Mesendoderm (in vitro differentiated cells): ENCODE measurements around the gene SOX5.
"Not testable (repeated sequence)": the region's sequence is repeated elsewhere in the genome, so short reads cannot be mapped to it uniquely, and the experiment has no call there.

Source experiments
- DNase-seq: peaks from one replicate; pipeline ENCODE4 v3.0.0; 2013
- H2AK5ac ChIP-seq: 2 replicates; pipeline ENCODE4 v1.6.1; 2013; ENCODE audit warnings: low read length, inconsistent platforms
- H2BK120ac ChIP-seq: 2 replicates; pipeline ENCODE4 v1.6.1; 2013; ENCODE audit warnings: low read depth, mild to moderate bottlenecking, low read length, moderate library complexity, mixed read lengths
- H2BK15ac ChIP-seq: replicated peaks from 2 replicates; pipeline ENCODE4 v1.6.1; 2013; ENCODE audit warnings: low read depth, mild to moderate bottlenecking, moderate library complexity
- H2BK5ac ChIP-seq: 2 replicates; pipeline ENCODE4 v1.6.1; 2013; ENCODE audit warnings: low read length, inconsistent platforms
- H3K18ac ChIP-seq: 2 replicates; pipeline ENCODE4 v1.6.1; 2013; ENCODE audit warnings: mild to moderate bottlenecking, low read length, mixed read lengths
- H3K23ac ChIP-seq: one replicate; pipeline ENCODE4 v1.6.1; 2013; ENCODE audit warnings: low read length
- H3K27ac ChIP-seq: 2 replicates; pipeline ENCODE4 v1.5.1; 2013; ENCODE audit warnings: low read depth, mild to moderate bottlenecking, inconsistent platforms, low read length, moderate library complexity
- H3K27me3 ChIP-seq: 2 replicates; pipeline ENCODE4 v1.6.1; 2013; ENCODE audit warnings: low read length, control low read depth, mild to moderate bottlenecking, inconsistent platforms; ENCODE audit not compliant: insufficient read depth, poor library complexity
- H3K36me3 ChIP-seq: 2 replicates; pipeline ENCODE4 v1.6.1; 2013; ENCODE audit warnings: low read length, inconsistent platforms; ENCODE audit not compliant: control insufficient read depth, insufficient read depth
- H3K4ac ChIP-seq: one replicate; pipeline ENCODE4 v1.6.1; 2013; ENCODE audit warnings: low read depth, mild to moderate bottlenecking, low read length, moderate library complexity
- H3K4me1 ChIP-seq: 2 replicates; pipeline ENCODE4 v1.6.1; 2013; ENCODE audit warnings: low read depth, low read length, inconsistent platforms; ENCODE audit not compliant: control insufficient read depth
- H3K4me2 ChIP-seq: 2 replicates; pipeline ENCODE4 v1.6.1; 2013; ENCODE audit warnings: low read length
- H3K4me3 ChIP-seq: 2 replicates; pipeline ENCODE4 v1.5.1; 2013; ENCODE audit warnings: mild to moderate bottlenecking, low read length
- H3K56ac ChIP-seq: one replicate; pipeline ENCODE4 v1.6.1; 2013; ENCODE audit warnings: low read length
- H3K79me1 ChIP-seq: 2 replicates; pipeline ENCODE4 v1.6.1; 2013; ENCODE audit warnings: low read length, inconsistent platforms
- H3K79me2 ChIP-seq: 2 replicates; pipeline ENCODE4 v1.6.1; 2013; ENCODE audit warnings: mild to moderate bottlenecking, low read length; ENCODE audit not compliant: control insufficient read depth, insufficient read depth
- H3K9ac ChIP-seq: 2 replicates; pipeline ENCODE4 v1.6.1; 2013; ENCODE audit warnings: low read length, inconsistent platforms
- H4K5ac ChIP-seq: one replicate; pipeline ENCODE4 v1.6.1; 2013; ENCODE audit warnings: low read length
- H4K8ac ChIP-seq: one replicate; pipeline ENCODE4 v1.6.1; 2013; ENCODE audit warnings: low read depth, mild to moderate bottlenecking, control low read depth, low read length, moderate library complexity
- WGBS: extraction: QIAGEN DNeasy Blood & Tissue Kit; methylation state at CpG from one replicate; pipeline ENCODE4 v1.1.7; 2013; ENCODE audit warnings: low lambda C conversion rate, missing lambda C conversion rate; ENCODE audit not compliant: insufficient coverage; ENCODE audit errors: extremely low coverage; 5-methylcytosine and 5-hydroxymethylcytosine counted together

The SOX5 gene

GRCh38 chr12:23510484-23510883 lies 439.0 kb downstream of the SOX5 start:
- Histone ChIP-seq H3K4me2 (no peak overlapping the region), H4K8ac (no peak overlapping the region), H2BK15ac (no peak overlapping the region), H3K18ac (peak overlapping the region; percentile 94), H3K79me2 (no peaks in the 10 kb centered on the region), H3K27me3 (no peaks in the 10 kb centered on the region), H3K79me1 (no peaks in the 10 kb centered on the region), H3K27ac (peak overlapping the region; percentile 66), H3K9ac (no peak overlapping the region), H3K23ac (no peak overlapping the region), H2BK5ac (peak overlapping the region; percentile 80), H3K56ac (peak overlapping the region; percentile 72), H3K4ac (peak overlapping the region; percentile 73), H2AK5ac (peak overlapping the region; percentile 87), H2BK120ac (peak overlapping the region; percentile 92), H3K4me1 (no peaks in the 10 kb centered on the region), H4K5ac (no peak overlapping the region), H3K36me3 (no peaks in the 10 kb centered on the region), H3K4me3 (no peak overlapping the region)
- no CpG with 5 or more reads among the region's 8 CpGs for WGBS
- DNase-seq = no peak

GRCh38 chr12:23509832-23510231 lies 439.6 kb downstream of the SOX5 start:
- H3K9ac ChIP-seq, H3K4me3 ChIP-seq, H3K4me1 ChIP-seq, H3K23ac ChIP-seq, H2BK5ac ChIP-seq, H4K5ac ChIP-seq, H2BK15ac ChIP-seq, H3K79me1 ChIP-seq, H3K27me3 ChIP-seq, H3K4me2 ChIP-seq, H3K79me2 ChIP-seq, H3K4ac ChIP-seq, H4K8ac ChIP-seq, H3K36me3 ChIP-seq, H2AK5ac ChIP-seq: not testable (repeated sequence)
- DNase-seq = peak; percentile 58
- Histone ChIP-seq H3K56ac (peak overlapping the region; percentile 62), H2BK120ac (peak overlapping the region; percentile 92), H3K27ac (peak overlapping the region; percentile 66), H3K18ac (peak overlapping the region; percentile 94)
- WGBS = no CpG with 5 or more reads among the region's 8 CpGs

DNA sequence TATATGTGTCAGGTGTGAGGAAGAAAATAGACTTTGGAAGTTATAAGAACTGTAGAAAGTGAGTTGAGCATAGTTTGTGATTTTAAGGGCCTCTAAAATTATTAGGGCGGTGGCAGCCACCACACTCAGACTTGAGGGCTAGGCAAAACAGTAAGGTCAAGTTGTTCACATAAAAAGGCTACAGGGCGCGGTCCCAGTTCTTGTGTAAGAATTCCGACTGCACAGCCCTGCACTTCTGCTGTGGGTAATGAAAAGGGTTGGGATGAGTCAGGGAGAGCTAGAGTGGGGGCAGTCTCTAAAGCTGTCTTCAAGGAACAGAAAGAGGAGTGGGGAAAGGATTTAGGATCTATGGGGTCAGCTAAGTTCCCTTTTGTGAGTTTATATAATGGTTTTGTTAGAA lies 441.7 kb downstream of the SOX5 start:
- not testable (repeated sequence) for H3K27me3 ChIP-seq, H3K79me1 ChIP-seq, H3K4me3 ChIP-seq, H3K27ac ChIP-seq, H3K79me2 ChIP-seq, H3K36me3 ChIP-seq, H3K23ac ChIP-seq, DNase-seq, H3K9ac ChIP-seq, H2AK5ac ChIP-seq, H4K5ac ChIP-seq, H2BK5ac ChIP-seq, H2BK15ac ChIP-seq, H4K8ac ChIP-seq, H3K4me2 ChIP-seq
- peak overlapping the region; percentile 18 for H3K56ac ChIP-seq
- H3K4me1 ChIP-seq = peaks cover 13% of the 10 kb centered on the region
- peak overlapping the region; percentile 39 for H3K18ac ChIP-seq
- WGBS = no CpG with 5 or more reads among the region's 4 CpGs
- peak overlapping the region; percentile 93 for H2BK120ac ChIP-seq
- H3K4ac ChIP-seq = peak overlapping the region; percentile 43

DNA sequence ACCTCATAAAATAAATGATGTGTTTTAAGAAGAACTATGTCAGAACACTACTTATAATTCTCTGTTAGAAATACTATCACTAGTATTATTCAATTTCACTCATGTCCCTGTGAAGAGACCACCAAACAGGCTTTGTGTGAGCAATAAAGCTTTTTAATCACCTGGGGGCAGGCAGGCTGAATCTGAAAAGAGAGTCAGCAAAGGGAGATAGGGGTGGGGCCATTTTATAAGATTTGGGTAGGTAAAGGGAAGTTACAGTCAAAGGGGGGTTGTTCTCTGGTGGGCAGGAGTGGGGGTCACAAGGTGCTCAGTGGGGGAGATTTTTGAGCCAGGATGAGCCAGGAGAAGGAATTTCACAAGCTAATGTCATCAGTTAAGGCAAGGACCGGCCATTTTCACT lies 443.7 kb downstream of the SOX5 start:
- not testable (repeated sequence) for H2BK120ac ChIP-seq
- H3K4ac ChIP-seq = peak overlapping the region; percentile 16
- no CpG with 5 or more reads among the region's 1 CpG for WGBS

DNA sequence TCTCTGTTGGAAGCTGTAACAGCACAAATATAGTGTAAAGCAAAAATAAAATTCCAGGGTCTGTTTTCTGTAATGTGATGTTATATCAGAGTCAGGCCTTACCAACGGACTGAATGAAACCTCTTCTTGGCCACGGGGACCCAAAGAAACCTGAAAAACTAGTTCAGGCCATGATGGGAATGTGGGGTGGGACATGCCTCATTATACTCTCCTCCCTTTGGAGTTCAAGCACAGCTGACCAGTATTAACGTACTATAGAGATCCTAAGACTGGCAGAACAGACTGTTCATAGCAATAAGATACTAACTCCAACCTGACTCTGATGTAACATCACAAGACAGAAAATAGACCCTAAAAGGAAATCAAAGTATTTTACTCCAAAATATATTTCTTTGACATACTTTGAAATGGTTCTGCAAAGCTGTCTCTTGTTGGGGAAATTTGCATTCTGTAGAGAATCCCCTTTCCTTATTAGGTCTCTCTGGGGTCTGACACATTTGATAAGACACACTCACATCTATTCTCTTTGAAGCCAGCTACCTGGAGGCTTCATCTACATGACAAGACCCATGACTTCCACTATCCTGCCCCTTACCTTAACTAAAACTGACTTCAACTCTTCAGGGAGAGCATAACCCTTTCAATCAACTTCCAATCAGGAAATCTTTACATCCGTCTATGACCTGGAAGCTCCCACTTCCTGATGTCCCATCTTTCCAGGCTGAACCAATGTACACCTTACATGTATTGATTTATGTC lies 444.6 kb downstream of the SOX5 start:
- H2AK5ac ChIP-seq = peak overlapping the region; percentile 27
- H2BK5ac ChIP-seq = peak overlapping the region; percentile 97
- H3K56ac ChIP-seq = peak overlapping the region; percentile 68
- H4K8ac ChIP-seq = no peak overlapping the region
- H3K79me1 ChIP-seq = no peaks in the 10 kb centered on the region
- H3K4ac ChIP-seq = peak overlapping the region; percentile 86
- H4K5ac ChIP-seq = peak overlapping the region; percentile 47
- H3K4me2 ChIP-seq = no peak overlapping the region
- no peak overlapping the region for H3K4me3 ChIP-seq
- no peak overlapping the region for H2BK15ac ChIP-seq
- peak overlapping the region; percentile 95 for H2BK120ac ChIP-seq
- no peak overlapping the region for H3K9ac ChIP-seq
- H3K27me3 ChIP-seq = no peaks in the 10 kb centered on the region
- peak; percentile 68 for DNase-seq
- H3K36me3 ChIP-seq = no peaks in the 10 kb centered on the region
- peak overlapping the region; percentile 98 for H3K18ac ChIP-seq
- WGBS = no CpG with 5 or more reads among the region's 4 CpGs
- H3K27ac ChIP-seq = peak overlapping the region; percentile 73
- no peaks in the 10 kb centered on the region for H3K79me2 ChIP-seq
- peaks cover 15% of the 10 kb centered on the region for H3K4me1 ChIP-seq
- no peak overlapping the region for H3K23ac ChIP-seq

More for the DNA sequence above, 443.7 kb downstream of the SOX5 start:
- H2BK5ac ChIP-seq, H3K56ac ChIP-seq, H3K79me1 ChIP-seq, H3K36me3 ChIP-seq, H3K27me3 ChIP-seq, H3K18ac ChIP-seq, H4K8ac ChIP-seq, H2AK5ac ChIP-seq, H2BK15ac ChIP-seq, H4K5ac ChIP-seq, H3K23ac ChIP-seq, H3K27ac ChIP-seq, H3K4me3 ChIP-seq, H3K79me2 ChIP-seq, H3K9ac ChIP-seq, H3K4me2 ChIP-seq: not testable (repeated sequence)
- DNase-seq = peak; percentile 64
- H3K4me1 ChIP-seq = peaks cover 15% of the 10 kb centered on the region
